Measurements from ENCODE around the gene PRTN3. TPM values are rescaled to one million over a fixed set of nuclear protein-coding genes. Genes with fewer than 3 reads are reported as not detected.

PRTN3 gene
- total and polyA plus RNA-seq, 5 donors from 2014 or later, result not detected

- Mint-ChIP-seq H3K9me3 (no peaks in the 10 kb centered on the region), H3K27me3 (peaks cover 7% of the 10 kb centered on the region), H3K4me3 (peak overlapping the region in 3 of 4 donors; percentile 43 to 90 (median 80)), H3K27ac (no peak overlapping the region), H3K36me3 (peaks cover 13% of the 10 kb centered on the region), H3K4me1 (peaks cover 0 to 26% (median 14%) of the 10 kb centered on the region in 4 donors)
- Histone ChIP-seq H3K4me1 (ENCODE audit: control insufficient read depth, insufficient read depth, low read length, poor library complexity, severe bottlenecking) (peaks cover 33% of the 10 kb centered on the region), H3K4me3 (ENCODE audit: low read depth, low read length) (no peak overlapping the region), H3K36me3 (ENCODE audit: control insufficient read depth, insufficient read depth, low read length) (peaks cover 5% of the 10 kb centered on the region), H3K9me3 (ENCODE audit: control insufficient read depth in 2 of 2, low read length in 2 of 2) (no peaks in the 10 kb centered on the region), H3K27ac (ENCODE audit: insufficient read depth, low read length, poor library complexity, severe bottlenecking) (peak overlapping the region; percentile 68), H3K27me3 (ENCODE audit: control insufficient read depth, insufficient read depth, low read length) (no peaks in the 10 kb centered on the region)
- DNase-seq (no peak), ATAC-seq (ENCODE audit: low read depth in 2 of 2) (no peak)
These were observed 44.9 kb upstream of the PRTN3 start for GRCh38 chr19:795691-796581.

DNA sequence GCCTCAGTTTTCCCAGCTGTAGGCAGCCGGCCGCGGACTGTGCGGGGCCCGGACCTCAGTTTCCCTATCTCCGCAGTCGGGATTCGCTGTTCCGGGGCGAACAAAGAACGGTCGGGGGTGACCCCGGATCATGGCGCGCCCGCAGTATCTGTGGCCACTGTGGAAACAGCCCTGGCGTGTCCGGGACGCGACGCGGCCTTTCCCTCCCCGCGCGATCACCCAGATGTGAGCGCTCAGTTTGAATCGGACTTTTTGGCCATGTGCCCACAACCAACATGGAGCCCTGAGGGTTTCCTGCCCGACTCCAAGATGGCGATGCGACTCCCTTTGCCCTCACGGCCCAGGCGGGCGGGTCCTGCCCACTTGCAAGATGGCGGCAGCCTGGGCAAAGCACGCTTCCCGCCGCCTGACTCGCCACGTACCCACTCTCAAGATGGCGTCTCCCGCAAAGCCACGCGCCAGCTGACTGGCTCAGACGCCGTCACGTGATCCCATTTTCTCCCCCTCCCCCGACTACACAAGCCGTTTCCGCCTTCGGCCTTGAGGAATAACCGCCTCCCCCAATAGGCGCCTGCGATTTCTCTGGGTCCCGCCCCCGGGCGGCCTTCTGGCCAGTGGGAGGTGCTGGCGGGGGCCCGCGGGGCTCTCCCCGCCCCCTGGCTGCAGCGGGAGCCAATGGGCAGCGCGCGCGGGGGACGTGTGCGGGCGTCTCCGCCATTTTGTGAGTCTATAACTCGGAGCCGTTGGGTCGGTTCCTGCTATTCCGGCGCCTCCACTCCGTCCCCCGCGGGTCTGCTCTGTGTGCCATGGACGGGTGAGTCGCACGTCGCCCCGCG lies 43.9 kb upstream of the PRTN3 start, which contains the start of gene PTBP1:
TSS of gene PTBP1 (plus strand) at position 761 of the 836 bp plus-strand sequence. CDS start at position 807, 46 bp downstream.
- peak within 1 kb of the TSS; percentile 82 to 96 (median 92) for H3K4me3 Mint-ChIP-seq
- peaks cover 13% of the 10 kb centered on the region for H3K36me3 Mint-ChIP-seq

GRCh38 chr19:797528-798414 lies 43.0 kb upstream of the PRTN3 start:
- Mint-ChIP-seq H3K4me1 (peaks cover 0 to 44% (median 21%) of the 10 kb centered on the region in 4 donors), H3K36me3 (peaks cover 16% of the 10 kb centered on the region), H3K4me3 (peak overlapping the region; percentile 82 to 94 (median 92)), H3K9me3 (peaks cover 0 to 1% (median 0%) of the 10 kb centered on the region in 7 donors), H3K27me3 (peaks cover 4% of the 10 kb centered on the region), H3K27ac (peak overlapping the region in 2 of 3 donors; percentile 51 to 94)
- peak overlapping the region; percentile 80 for H3K27ac ChIP-seq (ENCODE audit: insufficient read depth, low read length, poor library complexity, severe bottlenecking)
- peak; percentile 78 to 93 (median 88) for DNase-seq
- peaks cover 5% of the 10 kb centered on the region for H3K36me3 ChIP-seq (ENCODE audit: control insufficient read depth, insufficient read depth, low read length)
- no peaks in the 10 kb centered on the region for H3K27me3 ChIP-seq (ENCODE audit: control insufficient read depth, insufficient read depth, low read length)
- peaks cover 51% of the 10 kb centered on the region for H3K4me1 ChIP-seq (ENCODE audit: control insufficient read depth, insufficient read depth, low read length, poor library complexity, severe bottlenecking)
- H3K4me3 ChIP-seq (ENCODE audit: low read depth, low read length), result peak overlapping the region; percentile 79
- H3K9me3 ChIP-seq (ENCODE audit: control insufficient read depth in 2 of 2, low read length in 2 of 2), result no peaks in the 10 kb centered on the region
- peak; percentile 8 to 13 for ATAC-seq (ENCODE audit: low read depth in 2 of 2)

More for the DNA sequence above, 43.9 kb upstream of the PRTN3 start, which contains the start of gene PTBP1:
- Histone ChIP-seq H3K4me1 (ENCODE audit: control insufficient read depth, insufficient read depth, low read length, poor library complexity, severe bottlenecking) (peaks cover 43% of the 10 kb centered on the region), H3K9me3 (ENCODE audit: control insufficient read depth in 2 of 2, low read length in 2 of 2) (no peaks in the 10 kb centered on the region), H3K27me3 (ENCODE audit: control insufficient read depth, insufficient read depth, low read length) (no peaks in the 10 kb centered on the region), H3K27ac (ENCODE audit: insufficient read depth, low read length, poor library complexity, severe bottlenecking) (peak within 1 kb of the TSS; percentile 80), H3K36me3 (ENCODE audit: control insufficient read depth, insufficient read depth, low read length) (peaks cover 5% of the 10 kb centered on the region), H3K4me3 (ENCODE audit: low read depth, low read length) (peak within 1 kb of the TSS; percentile 79)
- ATAC-seq (ENCODE audit: low read depth in 2 of 2) (peak; percentile 84 to 86), DNase-seq (peak; percentile 99 to 100 (median 100))
- Mint-ChIP-seq H3K27ac (peak within 1 kb of the TSS; percentile 75 to 94 (median 93)), H3K27me3 (peaks cover 4% of the 10 kb centered on the region), H3K4me1 (peaks cover 0 to 35% (median 17%) of the 10 kb centered on the region in 4 donors), H3K9me3 (no peaks in the 10 kb centered on the region)

GRCh38 chr19:798415-799075 lies 42.3 kb upstream of the PRTN3 start:
- Mint-ChIP-seq H3K4me3 (peak overlapping the region; percentile 82 to 93 (median 90)), H3K27ac (peak overlapping the region; percentile 85 to 96 (median 88)), H3K36me3 (peaks cover 16% of the 10 kb centered on the region), H3K9me3 (peaks cover 0 to 1% (median 0%) of the 10 kb centered on the region in 7 donors), H3K27me3 (peaks cover 4% of the 10 kb centered on the region), H3K4me1 (peaks cover 0 to 52% (median 22%) of the 10 kb centered on the region in 4 donors)
- Histone ChIP-seq H3K27ac (ENCODE audit: insufficient read depth, low read length, poor library complexity, severe bottlenecking) (peak overlapping the region; percentile 80), H3K4me3 (ENCODE audit: low read depth, low read length) (peak overlapping the region; percentile 79), H3K4me1 (ENCODE audit: control insufficient read depth, insufficient read depth, low read length, poor library complexity, severe bottlenecking) (peaks cover 59% of the 10 kb centered on the region), H3K9me3 (ENCODE audit: control insufficient read depth in 2 of 2, low read length in 2 of 2) (no peaks in the 10 kb centered on the region), H3K36me3 (ENCODE audit: control insufficient read depth, insufficient read depth, low read length) (peaks cover 8% of the 10 kb centered on the region), H3K27me3 (ENCODE audit: control insufficient read depth, insufficient read depth, low read length) (no peaks in the 10 kb centered on the region)
- ATAC-seq (ENCODE audit: low read depth in 2 of 2) (no peak), DNase-seq (peak in 1 of 3 donors; percentile 35)

DNA sequence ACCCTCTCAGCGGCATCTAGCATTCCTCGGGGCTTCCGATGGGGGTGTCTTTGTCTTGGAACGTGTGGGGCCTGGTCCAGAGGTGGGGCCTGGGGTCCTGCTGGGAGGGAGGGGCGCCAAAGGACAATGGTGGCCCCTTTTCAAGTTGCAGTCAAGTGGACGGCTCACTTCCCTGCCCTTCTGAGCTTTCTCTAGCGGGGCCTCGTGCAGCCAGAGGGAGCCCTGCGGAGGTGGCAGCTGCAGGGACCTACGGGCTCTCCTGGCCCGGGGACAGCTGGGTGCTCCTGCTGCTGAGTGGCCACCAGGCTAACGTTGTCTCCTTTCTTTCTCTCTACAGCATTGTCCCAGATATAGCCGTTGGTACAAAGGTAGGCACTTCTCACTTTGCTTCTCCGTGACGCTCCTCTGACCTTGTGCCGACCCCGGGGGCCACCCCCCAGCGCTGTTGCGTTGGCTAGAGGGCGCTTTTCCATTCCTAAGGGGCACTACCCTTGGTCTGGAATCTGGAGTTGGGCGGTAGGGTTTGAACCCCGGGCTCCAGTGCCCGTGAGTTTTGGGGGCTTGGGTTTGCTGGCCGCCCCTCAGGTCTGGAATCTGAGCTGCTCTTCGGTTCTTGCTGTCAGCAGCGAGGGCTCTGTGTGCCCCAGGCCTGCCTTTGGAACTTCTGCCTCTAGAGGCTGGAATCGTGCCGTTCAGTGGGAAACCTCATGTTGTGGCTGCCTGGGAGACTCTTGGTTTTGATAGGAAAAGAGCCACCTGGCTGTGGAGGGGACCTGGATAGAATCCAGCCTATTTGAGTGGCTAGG lies 41.5 kb upstream of the PRTN3 start:
- peak in 1 of 3 donors; percentile 28 for DNase-seq
- H3K9me3 ChIP-seq (ENCODE audit: control insufficient read depth in 2 of 2, low read length in 2 of 2), result no peaks in the 10 kb centered on the region
- H3K4me3 ChIP-seq (ENCODE audit: low read depth, low read length), result peak overlapping the region; percentile 79
- H3K27ac Mint-ChIP-seq, result peak overlapping the region; percentile 85 to 96 (median 88)
- no peaks in the 10 kb centered on the region for H3K27me3 ChIP-seq (ENCODE audit: control insufficient read depth, insufficient read depth, low read length)
- H3K27ac ChIP-seq (ENCODE audit: insufficient read depth, low read length, poor library complexity, severe bottlenecking), result peak overlapping the region; percentile 80
- peaks cover 0 to 58% (median 22%) of the 10 kb centered on the region in 4 donors for H3K4me1 Mint-ChIP-seq
- H3K4me3 Mint-ChIP-seq, result peak overlapping the region; percentile 82 to 93 (median 90)
- peaks cover 4% of the 10 kb centered on the region for H3K27me3 Mint-ChIP-seq
- H3K36me3 Mint-ChIP-seq, result peaks cover 16% of the 10 kb centered on the region
- peaks cover 0 to 2% (median 0%) of the 10 kb centered on the region in 7 donors for H3K9me3 Mint-ChIP-seq
- no peak for ATAC-seq (ENCODE audit: low read depth in 2 of 2)
- H3K4me1 ChIP-seq (ENCODE audit: control insufficient read depth, insufficient read depth, low read length, poor library complexity, severe bottlenecking), result peaks cover 61% of the 10 kb centered on the region
- H3K36me3 ChIP-seq (ENCODE audit: control insufficient read depth, insufficient read depth, low read length), result peaks cover 16% of the 10 kb centered on the region

DNA sequence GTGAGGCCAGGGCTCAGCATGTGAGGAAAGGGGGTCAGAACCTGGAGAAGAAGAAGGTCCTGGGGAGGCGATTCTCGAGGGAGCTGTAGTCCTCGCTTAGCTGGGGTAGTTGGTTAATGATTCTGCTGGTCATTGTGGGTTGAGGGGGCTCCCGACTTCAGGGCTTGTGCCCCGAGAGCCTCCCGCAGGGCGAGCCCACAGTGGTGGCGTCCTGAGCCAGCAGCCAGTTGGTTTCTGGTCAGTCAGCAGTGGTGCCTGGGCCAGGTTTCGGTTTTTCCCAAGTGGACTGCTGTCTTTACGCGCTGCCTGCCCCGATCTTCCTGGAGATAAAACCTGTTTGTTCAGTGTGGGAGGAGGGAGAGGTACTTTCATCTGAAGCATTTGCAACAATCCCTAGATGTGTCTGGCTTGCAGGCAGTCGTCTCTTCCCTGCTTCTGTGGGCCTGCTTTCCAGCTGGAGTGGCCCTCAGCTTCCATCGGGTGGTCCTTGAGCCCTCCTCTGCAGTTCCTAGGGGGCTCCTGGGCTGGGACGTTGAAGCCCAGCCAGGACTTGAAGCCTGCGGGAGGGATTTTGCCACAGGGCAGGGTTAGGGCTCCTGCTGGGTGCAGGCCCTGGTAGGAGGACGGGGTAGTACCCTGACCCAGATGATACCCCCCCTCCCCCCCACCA lies 40.3 kb upstream of the PRTN3 start:
- ATAC-seq (ENCODE audit: low read depth in 2 of 2) (no peak), DNase-seq (no peak)
- no peaks in the 10 kb centered on the region for H3K27me3 ChIP-seq (ENCODE audit: control insufficient read depth, insufficient read depth, low read length)
- H3K27ac ChIP-seq (ENCODE audit: insufficient read depth, low read length, poor library complexity, severe bottlenecking), result peak overlapping the region; percentile 80
- no peaks in the 10 kb centered on the region for H3K9me3 ChIP-seq (ENCODE audit: control insufficient read depth in 2 of 2, low read length in 2 of 2)
- H3K9me3 Mint-ChIP-seq, result peaks cover 0 to 2% (median 0%) of the 10 kb centered on the region in 7 donors
- peaks cover 16% of the 10 kb centered on the region for H3K36me3 Mint-ChIP-seq
- H3K4me3 ChIP-seq (ENCODE audit: low read depth, low read length), result peak overlapping the region; percentile 26
- H3K36me3 ChIP-seq (ENCODE audit: control insufficient read depth, insufficient read depth, low read length), result peaks cover 27% of the 10 kb centered on the region
- H3K4me3 Mint-ChIP-seq, result peak overlapping the region; percentile 82 to 93 (median 90)
- H3K27ac Mint-ChIP-seq, result peak overlapping the region; percentile 66 to 96 (median 88)
- H3K4me1 ChIP-seq (ENCODE audit: control insufficient read depth, insufficient read depth, low read length, poor library complexity, severe bottlenecking), result peaks cover 61% of the 10 kb centered on the region
- peaks cover 0 to 58% (median 22%) of the 10 kb centered on the region in 4 donors for H3K4me1 Mint-ChIP-seq
- H3K27me3 Mint-ChIP-seq, result peaks cover 4% of the 10 kb centered on the region
